ENCODE data around the gene PRRT1.

- TF ChIP-seq CTCF (IDR thresholded peaks at IDR 0.05), result no peak
- TF ChIP-seq POLR2A (IDR thresholded peaks at IDR 0.05), result no peak
Measured at GRCh38 chr6:32175322-32175710, 23.6 kb upstream of the PRRT1 start.
